Mammary epithelial cell (primary cell): ENCODE data around the gene MUC5AC.

Source experiments
- CTCF ChIP-seq, 2 donors: IDR thresholded peaks in 1 of 2; conservative IDR thresholded peaks in 1 of 2; 2 replicates each; pipeline ENCODE4 v1.5.1; 2011 to 2012; ENCODE audit warnings: inconsistent platforms in 2 of 2, low read length in 2 of 2, mild to moderate bottlenecking in 2 of 2, control low read depth in 1 of 2, low read depth in 1 of 2; ENCODE audit not compliant: insufficient read depth in 1 of 2; ENCODE audit errors: extremely low read depth in 1 of 2
- EZH2 ChIP-seq: IDR thresholded peaks from 2 replicates; pipeline ENCODE4 v1.6.1; 2012; ENCODE audit warnings: low read length, inconsistent platforms, borderline replicate concordance

GRCh38 chr11:1199751-1200610, 42.2 kb downstream of the MUC5AC start:
- TF ChIP-seq CTCF (conservative IDR thresholded peaks at IDR 0.05 in 1 of 2, IDR thresholded peaks at IDR 0.05 in 1 of 2; ENCODE audit: extremely low read depth in 1 of 2, insufficient read depth in 1 of 2, low read depth in 1 of 2, low read length in 2 of 2), result no peak
- peak; percentile 24 for TF ChIP-seq EZH2
